Nephron progenitor cell (in vitro differentiated cells): ENCODE data around the gene DYNC1I1.

Source experiments
- DNase-seq: peaks from one replicate; pipeline ENCODE4 v3.0.0; 2021
- H3K27ac Mint-ChIP-seq: 2 replicates; pipeline ENCODE4 v1.8.0; 2021; ENCODE audit warnings: mild to moderate bottlenecking, moderate library complexity, mixed read lengths
- H3K27me3 Mint-ChIP-seq: 2 replicates; pipeline ENCODE4 v1.8.0; 2021; ENCODE audit warnings: mild to moderate bottlenecking, low read depth, mixed read lengths; ENCODE audit not compliant: poor library complexity
- H3K36me3 Mint-ChIP-seq: 2 replicates; pipeline ENCODE4 v1.8.0; 2021; ENCODE audit warnings: low read depth, mixed read lengths
- H3K4me1 Mint-ChIP-seq: 2 replicates; pipeline ENCODE4 v1.8.0; 2021; ENCODE audit warnings: mixed read lengths
- H3K4me3 Mint-ChIP-seq: 2 replicates; pipeline ENCODE4 v1.8.0; 2021; ENCODE audit warnings: mild to moderate bottlenecking, moderate library complexity, mixed read lengths
- H3K9me3 Mint-ChIP-seq: 2 replicates; pipeline ENCODE4 v1.8.0; 2021; ENCODE audit warnings: mild to moderate bottlenecking, moderate library complexity, mixed read lengths
- TF ChIP-seq, protein P1 (sequence below): fragments of 200-600 bp; sonication (generic); IDR thresholded peaks from 2 replicates; pipeline ENCODE4 v1.5.0; 2021; ENCODE audit warnings: antibody characterized with exemption

Gene DYNC1I1

DNA sequence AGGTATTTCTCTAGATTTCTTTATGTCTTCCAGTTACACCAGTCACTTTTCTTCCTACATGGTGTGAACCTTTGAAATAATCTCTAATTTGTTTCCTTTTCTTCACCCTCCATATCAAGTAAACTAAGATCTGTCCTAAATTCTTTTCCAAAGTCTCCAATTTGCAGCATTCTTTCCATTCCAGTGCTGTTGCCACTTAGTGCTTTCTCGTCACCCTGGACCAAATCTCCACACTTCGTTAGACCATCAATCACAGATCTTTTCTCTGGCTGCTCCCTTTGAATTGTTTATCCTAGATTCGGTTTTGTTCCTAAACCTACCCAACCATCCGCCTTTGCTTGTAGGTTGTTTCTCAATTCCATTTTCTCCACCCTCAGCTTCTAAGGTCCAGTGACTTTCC lies 74.7 kb downstream of the DYNC1I1 start:
- H3K27ac Mint-ChIP-seq = peak overlapping the region; percentile 17

DNA sequence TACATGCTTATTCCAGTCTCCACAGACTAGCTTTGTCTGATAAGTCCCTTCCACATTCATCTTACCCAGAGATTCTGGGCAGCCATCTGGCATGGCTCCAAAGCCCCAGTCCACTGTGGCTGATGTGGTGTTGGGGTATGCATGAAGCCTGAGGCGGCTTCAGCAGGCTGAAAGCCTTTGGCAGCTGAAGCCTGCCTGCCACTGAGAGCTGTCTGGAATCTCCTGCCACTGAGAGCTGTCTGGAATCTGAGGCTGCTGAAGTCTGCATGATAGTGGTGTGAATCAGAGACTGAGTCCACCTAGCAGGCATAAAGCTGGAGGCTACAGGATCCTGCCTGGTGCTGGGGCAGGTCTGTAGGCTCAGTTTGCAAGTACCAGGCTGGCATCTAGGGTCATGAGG lies 87.1 kb downstream of the DYNC1I1 start:
- Mint-ChIP-seq H3K27ac (no peak overlapping the region), H3K36me3 (no peaks in the 10 kb centered on the region), H3K9me3 (no peaks in the 10 kb centered on the region), H3K4me3 (no peak overlapping the region), H3K27me3 (peaks cover 5% of the 10 kb centered on the region), H3K4me1 (no peaks in the 10 kb centered on the region)
- TF ChIP-seq, protein P1, sequence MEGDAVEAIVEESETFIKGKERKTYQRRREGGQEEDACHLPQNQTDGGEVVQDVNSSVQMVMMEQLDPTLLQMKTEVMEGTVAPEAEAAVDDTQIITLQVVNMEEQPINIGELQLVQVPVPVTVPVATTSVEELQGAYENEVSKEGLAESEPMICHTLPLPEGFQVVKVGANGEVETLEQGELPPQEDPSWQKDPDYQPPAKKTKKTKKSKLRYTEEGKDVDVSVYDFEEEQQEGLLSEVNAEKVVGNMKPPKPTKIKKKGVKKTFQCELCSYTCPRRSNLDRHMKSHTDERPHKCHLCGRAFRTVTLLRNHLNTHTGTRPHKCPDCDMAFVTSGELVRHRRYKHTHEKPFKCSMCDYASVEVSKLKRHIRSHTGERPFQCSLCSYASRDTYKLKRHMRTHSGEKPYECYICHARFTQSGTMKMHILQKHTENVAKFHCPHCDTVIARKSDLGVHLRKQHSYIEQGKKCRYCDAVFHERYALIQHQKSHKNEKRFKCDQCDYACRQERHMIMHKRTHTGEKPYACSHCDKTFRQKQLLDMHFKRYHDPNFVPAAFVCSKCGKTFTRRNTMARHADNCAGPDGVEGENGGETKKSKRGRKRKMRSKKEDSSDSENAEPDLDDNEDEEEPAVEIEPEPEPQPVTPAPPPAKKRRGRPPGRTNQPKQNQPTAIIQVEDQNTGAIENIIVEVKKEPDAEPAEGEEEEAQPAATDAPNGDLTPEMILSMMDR = no peak
- no peak for DNase-seq

More for the DNA sequence above, 74.7 kb downstream of the DYNC1I1 start:
- Mint-ChIP-seq H3K4me1 (peaks cover 29% of the 10 kb centered on the region), H3K27me3 (peaks cover 3% of the 10 kb centered on the region), H3K9me3 (no peaks in the 10 kb centered on the region), H3K4me3 (no peak overlapping the region), H3K36me3 (no peaks in the 10 kb centered on the region)
- TF ChIP-seq, protein P1 = no peak
- DNase-seq = no peak

DNA sequence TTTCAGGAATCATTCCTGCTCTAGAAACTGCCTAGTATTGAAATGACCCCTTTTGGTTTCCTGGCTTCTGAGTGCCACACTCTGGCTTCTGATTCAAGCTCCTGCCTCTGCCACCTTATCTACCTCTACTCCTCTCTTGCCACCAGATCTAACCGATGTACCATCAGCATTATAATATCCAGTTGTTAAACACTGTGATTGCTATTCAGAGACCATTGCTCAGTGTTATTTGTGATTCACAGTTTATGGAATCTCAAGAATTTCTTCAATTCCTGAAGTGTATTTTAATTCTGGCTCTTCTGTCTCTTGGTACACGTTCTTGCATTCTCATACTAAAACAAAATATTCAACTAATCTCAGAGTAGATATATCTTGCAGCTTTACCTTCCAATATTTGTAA lies 88.7 kb downstream of the DYNC1I1 start:
- Mint-ChIP-seq H3K27me3 (peaks cover 5% of the 10 kb centered on the region), H3K4me3 (no peak overlapping the region), H3K4me1 (no peaks in the 10 kb centered on the region), H3K9me3 (no peaks in the 10 kb centered on the region), H3K36me3 (no peaks in the 10 kb centered on the region), H3K27ac (no peak overlapping the region)
- TF ChIP-seq, protein P1 = no peak
- no peak for DNase-seq

DNA sequence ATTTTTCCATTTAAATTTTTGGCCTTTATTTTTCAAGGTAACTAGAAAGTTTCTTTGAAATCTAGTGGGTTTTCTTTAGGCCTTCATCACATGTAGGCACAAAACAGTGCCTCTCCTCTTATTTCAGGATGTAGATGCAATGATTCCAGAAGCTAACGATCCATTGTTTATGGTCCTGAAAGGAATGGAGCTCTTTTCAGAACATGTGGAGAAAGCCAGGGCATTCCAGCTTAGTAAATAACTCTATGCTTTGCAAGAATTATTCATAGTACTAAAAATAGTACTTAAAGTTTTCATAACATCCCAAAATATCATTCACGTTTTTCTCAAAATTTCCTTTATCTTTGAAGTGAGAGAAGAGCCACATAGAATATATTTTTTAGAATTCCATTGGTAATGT lies 91.3 kb downstream of the DYNC1I1 start:
- H3K9me3 Mint-ChIP-seq = no peaks in the 10 kb centered on the region
- H3K4me1 Mint-ChIP-seq = no peaks in the 10 kb centered on the region
- no peaks in the 10 kb centered on the region for H3K36me3 Mint-ChIP-seq
- H3K27ac Mint-ChIP-seq = no peak overlapping the region
- no peak overlapping the region for H3K4me3 Mint-ChIP-seq
- DNase-seq = no peak
- TF ChIP-seq, protein P1 = no peak
- peaks cover 9% of the 10 kb centered on the region for H3K27me3 Mint-ChIP-seq

DNA sequence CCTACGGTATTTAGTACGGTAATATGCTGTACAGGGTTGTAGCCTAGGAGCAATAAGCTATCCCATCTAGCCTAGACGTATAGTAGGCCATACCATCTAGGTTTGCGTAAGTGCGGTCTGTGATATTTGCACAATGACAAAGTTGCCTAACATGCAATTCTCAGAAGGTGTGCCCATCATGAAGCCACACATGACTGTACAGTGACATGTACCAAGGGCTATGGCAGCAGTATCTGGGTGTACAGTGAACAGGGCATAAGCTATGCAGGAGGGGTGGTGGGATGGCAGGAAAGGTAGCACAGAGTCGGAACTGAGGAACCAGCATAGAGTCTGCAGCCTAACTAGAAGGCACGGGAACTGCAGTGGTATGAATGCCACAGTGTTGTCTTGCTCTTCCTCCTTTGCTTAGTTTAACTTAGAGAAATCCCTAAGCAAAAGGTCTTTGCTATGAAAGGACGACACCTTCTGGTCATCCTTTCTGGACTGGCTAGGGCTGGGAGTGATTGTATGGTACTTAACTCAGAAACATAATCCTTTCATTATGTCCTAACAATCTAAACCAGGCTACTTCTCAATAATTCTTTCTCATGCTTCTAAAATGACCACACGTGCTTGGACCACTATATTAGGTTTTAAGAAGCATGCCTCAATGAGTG lies 93.5 kb downstream of the DYNC1I1 start:
- H3K36me3 Mint-ChIP-seq = no peaks in the 10 kb centered on the region
- peaks cover 14% of the 10 kb centered on the region for H3K4me1 Mint-ChIP-seq
- peaks cover 4% of the 10 kb centered on the region for H3K27me3 Mint-ChIP-seq
- no peaks in the 10 kb centered on the region for H3K9me3 Mint-ChIP-seq
- TF ChIP-seq, protein P1 = peak; percentile 43
- no peak overlapping the region for H3K4me3 Mint-ChIP-seq
- H3K27ac Mint-ChIP-seq = peak overlapping the region; percentile 68
- DNase-seq = no peak

DNA sequence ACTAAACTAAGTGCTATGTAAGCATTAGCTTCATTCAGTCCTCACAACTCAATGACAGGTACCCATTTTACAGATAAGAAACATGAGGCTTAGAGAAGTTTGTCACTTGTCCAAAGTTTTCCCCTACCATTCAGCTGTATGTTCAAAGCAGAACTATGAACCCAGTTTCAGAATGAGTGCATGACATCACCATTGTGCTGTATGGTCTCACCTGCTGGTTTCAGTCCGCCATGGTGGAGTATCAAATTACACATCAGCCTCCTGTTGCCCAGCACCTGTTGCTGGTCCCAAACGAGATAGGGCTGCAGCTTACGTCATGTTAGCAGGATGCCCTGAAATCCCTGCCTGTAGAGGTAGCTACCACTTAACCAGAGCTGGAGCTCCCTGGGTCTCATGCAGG lies 95.0 kb downstream of the DYNC1I1 start:
- peaks cover 21% of the 10 kb centered on the region for H3K4me1 Mint-ChIP-seq
- TF ChIP-seq, protein P1 = no peak
- DNase-seq = no peak
- no peak overlapping the region for H3K27ac Mint-ChIP-seq
- no peaks in the 10 kb centered on the region for H3K36me3 Mint-ChIP-seq
- H3K4me3 Mint-ChIP-seq = no peak overlapping the region
- H3K27me3 Mint-ChIP-seq = peaks cover 4% of the 10 kb centered on the region
- no peaks in the 10 kb centered on the region for H3K9me3 Mint-ChIP-seq
